Astrocyte (in vitro differentiated cells and primary cell): Measurements from ENCODE around the gene SEC22A. TPM values are rescaled to one million over a fixed set of nuclear protein-coding genes. Genes with fewer than 3 reads are reported as not detected.

Source experiments
- DNase-seq: peaks from one replicate; pipeline ENCODE4 v3.0.0-alpha.2; 2010; ENCODE audit warnings: low read depth
- FAIRE-seq: peaks from 2 replicates; lab custom pipeline; 2011; peaks lifted over from hg19 to GRCh38; lab: Jason Lieb, UNC
- H2AFZ ChIP-seq: 2 replicates; pipeline ENCODE4 v1.6.0; 2012; ENCODE audit warnings: low read depth, low read length, inconsistent platforms
- H3K27ac ChIP-seq: 2 replicates; pipeline ENCODE4 v1.5.1; 2011; ENCODE audit warnings: low read depth, low read length, inconsistent platforms
- H3K27me3 ChIP-seq: 2 replicates; pipeline ENCODE4 v1.6.0; 2011; ENCODE audit warnings: low read length, inconsistent platforms; ENCODE audit not compliant: insufficient read depth
- H3K36me3 ChIP-seq: 2 replicates; pipeline ENCODE4 v1.5.1; 2011; ENCODE audit warnings: low read length, inconsistent platforms; ENCODE audit not compliant: insufficient read depth
- H3K4me1 ChIP-seq: 2 replicates; pipeline ENCODE4 v1.5.1; 2011; ENCODE audit warnings: low read length, inconsistent platforms; ENCODE audit not compliant: insufficient read depth
- H3K4me2 ChIP-seq: 2 replicates; pipeline ENCODE4 v1.6.0; 2012; ENCODE audit warnings: low read length, inconsistent platforms
- H3K4me3 ChIP-seq: 2 replicates; pipeline ENCODE4 v1.5.1; 2011; ENCODE audit warnings: low read depth, mild to moderate bottlenecking, low read length, inconsistent platforms; ENCODE audit not compliant: insufficient read depth
- H3K79me2 ChIP-seq: 2 replicates; pipeline ENCODE4 v1.6.0; 2012; ENCODE audit warnings: mild to moderate bottlenecking, low read length, inconsistent platforms; ENCODE audit not compliant: insufficient read depth
- H3K9ac ChIP-seq: 2 replicates; pipeline ENCODE4 v1.6.0; 2012; ENCODE audit warnings: mild to moderate bottlenecking, low read length, inconsistent platforms
- H3K9me3 ChIP-seq: 2 replicates; pipeline ENCODE4 v1.5.1; 2012; ENCODE audit warnings: low read depth, mild to moderate bottlenecking, low read length, inconsistent platforms; ENCODE audit not compliant: insufficient read depth
- H4K20me1 ChIP-seq: 2 replicates; pipeline ENCODE4 v1.6.0; 2012; ENCODE audit warnings: low read length, inconsistent platforms; ENCODE audit not compliant: insufficient read depth
- H3K27ac Mint-ChIP-seq: one replicate; pipeline ENCODE4 v1.8.0; 2021; ENCODE audit warnings: mild to moderate bottlenecking, mixed read lengths; ENCODE audit not compliant: unreplicated experiment
- H3K27me3 Mint-ChIP-seq: one replicate; pipeline ENCODE4 v1.8.0; 2021; ENCODE audit warnings: low read depth, mixed read lengths; ENCODE audit not compliant: unreplicated experiment
- H3K36me3 Mint-ChIP-seq: one replicate; pipeline ENCODE4 v1.8.0; 2021; ENCODE audit warnings: low read depth, mixed read lengths; ENCODE audit not compliant: unreplicated experiment
- H3K4me1 Mint-ChIP-seq: one replicate; pipeline ENCODE4 v1.8.0; 2021; ENCODE audit warnings: low read depth, mixed read lengths; ENCODE audit not compliant: unreplicated experiment
- H3K4me3 Mint-ChIP-seq: one replicate; pipeline ENCODE4 v1.8.0; 2021; ENCODE audit warnings: mild to moderate bottlenecking, moderate library complexity, mixed read lengths; ENCODE audit not compliant: unreplicated experiment
- H3K9me3 Mint-ChIP-seq: one replicate; pipeline ENCODE4 v1.8.0; 2021; ENCODE audit warnings: mild to moderate bottlenecking, mixed read lengths; ENCODE audit not compliant: unreplicated experiment
- EZH2 ChIP-seq: IDR thresholded peaks from 2 replicates; pipeline ENCODE4 v1.6.1; 2012; ENCODE audit warnings: mild to moderate bottlenecking, low read length, inconsistent platforms; ENCODE audit not compliant: insufficient read depth
- total RNA-seq: library from RNA; stranded (reverse); gene quantifications from 2 replicates; pipeline ENCODE4 v1.2.1, GENCODE V29; 2021
- TF ChIP-seq, protein P1 (sequence below): IDR thresholded peaks from 2 replicates; pipeline ENCODE4 v1.5.1; 2011; ENCODE audit warnings: low read depth, mild to moderate bottlenecking, inconsistent platforms, low read length, moderate library complexity; ENCODE audit not compliant: insufficient read depth

SEC22A gene
- total RNA-seq, 1 donor from 2014 or later = 10.9 TPM

- no peak overlapping the region for H3K27ac Mint-ChIP-seq
- Histone ChIP-seq H3K27ac (no peak overlapping the region), H3K9ac (no peak overlapping the region), H3K9me3 (no peaks in the 10 kb centered on the region), H3K4me3 (no peak overlapping the region), H3K27me3 (no peaks in the 10 kb centered on the region), H3K79me2 (no peaks in the 10 kb centered on the region), H3K4me2 (no peak overlapping the region), H3K4me1 (no peaks in the 10 kb centered on the region), H3K36me3 (no peaks in the 10 kb centered on the region), H2AFZ (no peak overlapping the region), H4K20me1 (no peaks in the 10 kb centered on the region)
- FAIRE-seq (no peak), DNase-seq (no peak)
- H3K27me3 Mint-ChIP-seq = peaks cover 41% of the 10 kb centered on the region
- H3K36me3 Mint-ChIP-seq = peaks cover 6% of the 10 kb centered on the region
- H3K4me1 Mint-ChIP-seq = peaks cover 2% of the 10 kb centered on the region
- H3K9me3 Mint-ChIP-seq = peaks cover 3% of the 10 kb centered on the region
- TF ChIP-seq EZH2 = no peak
- TF ChIP-seq, protein P1, sequence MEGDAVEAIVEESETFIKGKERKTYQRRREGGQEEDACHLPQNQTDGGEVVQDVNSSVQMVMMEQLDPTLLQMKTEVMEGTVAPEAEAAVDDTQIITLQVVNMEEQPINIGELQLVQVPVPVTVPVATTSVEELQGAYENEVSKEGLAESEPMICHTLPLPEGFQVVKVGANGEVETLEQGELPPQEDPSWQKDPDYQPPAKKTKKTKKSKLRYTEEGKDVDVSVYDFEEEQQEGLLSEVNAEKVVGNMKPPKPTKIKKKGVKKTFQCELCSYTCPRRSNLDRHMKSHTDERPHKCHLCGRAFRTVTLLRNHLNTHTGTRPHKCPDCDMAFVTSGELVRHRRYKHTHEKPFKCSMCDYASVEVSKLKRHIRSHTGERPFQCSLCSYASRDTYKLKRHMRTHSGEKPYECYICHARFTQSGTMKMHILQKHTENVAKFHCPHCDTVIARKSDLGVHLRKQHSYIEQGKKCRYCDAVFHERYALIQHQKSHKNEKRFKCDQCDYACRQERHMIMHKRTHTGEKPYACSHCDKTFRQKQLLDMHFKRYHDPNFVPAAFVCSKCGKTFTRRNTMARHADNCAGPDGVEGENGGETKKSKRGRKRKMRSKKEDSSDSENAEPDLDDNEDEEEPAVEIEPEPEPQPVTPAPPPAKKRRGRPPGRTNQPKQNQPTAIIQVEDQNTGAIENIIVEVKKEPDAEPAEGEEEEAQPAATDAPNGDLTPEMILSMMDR = no peak
- H3K4me3 Mint-ChIP-seq = no peak overlapping the region
Measured at GRCh38 chr3:123298903-123299302, 97.2 kb downstream of the SEC22A start.

DNA sequence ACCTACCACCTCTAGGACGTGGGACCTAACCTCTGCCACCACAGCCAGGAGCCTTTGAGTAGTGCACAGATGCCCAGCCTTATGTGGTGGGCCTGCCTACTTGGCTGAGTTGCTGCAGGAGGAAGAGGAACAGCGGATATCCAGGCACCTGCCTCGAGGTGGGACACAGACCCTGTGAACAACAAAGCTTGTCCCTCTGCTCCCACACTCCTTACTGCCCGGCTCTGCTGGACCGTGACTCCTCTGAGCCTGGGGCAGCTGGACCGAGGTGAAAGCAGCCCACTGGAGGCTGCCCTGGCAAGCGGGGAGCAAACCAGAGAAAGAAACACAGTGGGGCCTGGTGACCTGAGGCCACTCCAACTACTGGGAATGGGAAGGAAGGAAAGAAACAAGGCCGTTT is 97.8 kb downstream of the SEC22A start:
- Histone ChIP-seq H3K9ac (no peak overlapping the region), H3K27ac (no peak overlapping the region), H3K4me1 (no peaks in the 10 kb centered on the region), H2AFZ (no peak overlapping the region), H3K36me3 (no peaks in the 10 kb centered on the region), H4K20me1 (no peaks in the 10 kb centered on the region), H3K27me3 (no peaks in the 10 kb centered on the region), H3K9me3 (no peaks in the 10 kb centered on the region), H3K79me2 (no peaks in the 10 kb centered on the region), H3K4me2 (no peak overlapping the region), H3K4me3 (no peak overlapping the region)
- H3K4me1 Mint-ChIP-seq = peaks cover 2% of the 10 kb centered on the region
- no peak overlapping the region for H3K27ac Mint-ChIP-seq
- TF ChIP-seq, protein P1 = no peak
- TF ChIP-seq EZH2 = no peak
- FAIRE-seq (no peak), DNase-seq (no peak)
- H3K36me3 Mint-ChIP-seq = peaks cover 3% of the 10 kb centered on the region
- peaks cover 34% of the 10 kb centered on the region for H3K27me3 Mint-ChIP-seq
- H3K9me3 Mint-ChIP-seq = no peaks in the 10 kb centered on the region
- H3K4me3 Mint-ChIP-seq = no peak overlapping the region

DNA sequence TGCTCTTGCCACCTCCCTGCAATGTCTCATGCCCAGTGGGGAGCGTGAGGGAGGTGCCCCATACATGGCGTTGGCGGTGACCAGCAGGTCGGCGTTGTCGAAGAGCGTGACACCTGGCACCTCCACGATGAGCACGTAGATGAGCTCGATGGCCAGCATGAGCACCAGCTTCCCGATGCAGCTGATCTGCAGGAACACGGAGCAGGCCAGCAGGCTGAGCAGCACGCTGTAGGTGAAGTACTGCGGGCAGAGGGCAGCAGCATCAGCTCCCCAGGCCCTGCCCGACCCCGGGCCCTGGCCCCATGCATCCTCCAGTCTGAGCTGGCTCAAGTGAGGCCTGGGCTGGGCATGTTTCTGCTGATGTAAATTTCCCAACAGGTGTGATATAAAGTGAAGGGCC is 98.3 kb downstream of the SEC22A start:
- no peak overlapping the region for H3K27ac ChIP-seq
- peaks cover 2% of the 10 kb centered on the region for H3K9me3 Mint-ChIP-seq
- no peaks in the 10 kb centered on the region for H3K4me1 ChIP-seq
- H2AFZ ChIP-seq = no peak overlapping the region
- peaks cover 31% of the 10 kb centered on the region for H3K27me3 Mint-ChIP-seq
- FAIRE-seq (no peak), DNase-seq (no peak)
- no peak overlapping the region for H3K4me3 Mint-ChIP-seq
- no peak overlapping the region for H3K9ac ChIP-seq
- H3K79me2 ChIP-seq = no peaks in the 10 kb centered on the region
- H3K4me1 Mint-ChIP-seq = peaks cover 2% of the 10 kb centered on the region
- H4K20me1 ChIP-seq = no peaks in the 10 kb centered on the region
- no peaks in the 10 kb centered on the region for H3K36me3 ChIP-seq
- H3K36me3 Mint-ChIP-seq = peaks cover 3% of the 10 kb centered on the region
- no peak overlapping the region for H3K27ac Mint-ChIP-seq
- H3K4me2 ChIP-seq = no peak overlapping the region
- H3K9me3 ChIP-seq = no peaks in the 10 kb centered on the region
- no peaks in the 10 kb centered on the region for H3K27me3 ChIP-seq
- no peak overlapping the region for H3K4me3 ChIP-seq
- TF ChIP-seq, protein P1 = no peak
- TF ChIP-seq EZH2 = no peak
